Pancreas (tissue), 10 donors: Measurements from ENCODE around the gene LAMB2. TPM values are rescaled to one million over a fixed set of nuclear protein-coding genes. Genes with fewer than 3 reads are reported as not detected.

Experiments used
- ATAC-seq, 4 donors: fragments of 200-7000 bp; cut with Tn5 transposase; one replicate each; pipeline versions ENCODE4 v1.8.0 to v1.9.1; 2020; ENCODE audit warnings: mild to moderate bottlenecking in 4 of 4, moderate library complexity in 4 of 4
- DNase-seq, 6 donors: peaks; one replicate each; pipeline ENCODE4 v3.0.0-alpha.2; 2020
- FAIRE-seq: peaks from 2 replicates; lab custom pipeline; 2012; peaks lifted over from hg19 to GRCh38; lab: Jason Lieb, UNC
- H3K27ac ChIP-seq, 4 donors: fragments of 200-600 bp; sonication (generic); 1 replicate in 3 of 4; 2 replicates in 1 of 4; pipeline versions ENCODE4 v1.5.0 to v1.8.0; 2020
- H3K27me3 ChIP-seq, 4 donors: fragments of 200-600 bp; one replicate each; pipeline ENCODE4 v1.8.0; 2021
- H3K36me3 ChIP-seq, 3 donors: fragments of 200-600 bp; sonication (generic) in 1 of 3; one replicate each; pipeline versions ENCODE4 v1.5.0 to v1.8.0; 2020 to 2021
- H3K4me1 ChIP-seq, 3 donors: fragments of 200-600 bp; one replicate each; pipeline ENCODE4 v1.8.0; 2021
- H3K4me3 ChIP-seq, 4 donors: fragments of 200-600 bp; sonication (generic) in 2 of 4; one replicate each; pipeline versions ENCODE4 v1.5.0 to v1.8.0; 2020 to 2021
- H3K9me3 ChIP-seq, 4 donors: fragments of 200-600 bp; one replicate each; pipeline ENCODE4 v1.8.0; 2021
- WGBS, 2 donors: extraction: QIAGEN DNeasy Blood & Tissue Kit; methylation state at CpG; one replicate each; pipeline ENCODE4 v1.1.7; 2013; 5-methylcytosine and 5-hydroxymethylcytosine counted together
- intact Hi-C, 3 donors: fragments of 100-400 bp; cut with DNase I; formaldehyde crosslinking; loops; one replicate each; pipeline versions ENCODE4 v1.11.1 to v1.14.2; 2022
- polyA plus RNA-seq, 2 donors: library from polyadenylated mRNA; stranded (reverse); fragments of 200-250 nt; gene quantifications; one replicate each; pipeline ENCODE4 v1.2.3, GENCODE V29; 2013
- total RNA-seq, 6 donors: library from RNA; stranded (reverse); fragmentation: NEBNext Ultra II Directional in 4 of 6; extraction: Animal tissue kit (Norgen Biotek cat#: 25700) in 4 of 6; gene quantifications; one replicate each; pipeline versions ENCODE4 v1.2.1 to v1.2.4, GENCODE V29; 2021 to 2023
- TF ChIP-seq, protein P1 (sequence below), 4 donors: fragments of 200-600 bp; sonication (generic) in 3 of 4; IDR thresholded peaks; one replicate each; pipeline versions ENCODE4 v1.5.0 to v1.8.0; 2021; ENCODE audit warnings: antibody characterized with exemption in 4 of 4
- donor health status: healthy with polysubstance abuse.
- donor health status: DM: no; HTN: no; CAD: no; lungs with moderate emphysema.
- donor health status: DM: no; HTN: no; CAD: no.
- donor health status: control.
- donor health status: control.
- donor health status: Bipolar disorder and iron deficiency.
- donor health status: DM: yes; HTN: yes; CAD: no.
- donor health status: DM: no; HTN: no; CAD: no.
- donor health status: DM: no; HTN: no; CAD: no.
- donor health status: DM: yes; HTN: yes; CAD: no.

Gene LAMB2
- total and polyA plus RNA-seq, 8 donors = 74.4 to 483 (median 99.3) TPM

DNA sequence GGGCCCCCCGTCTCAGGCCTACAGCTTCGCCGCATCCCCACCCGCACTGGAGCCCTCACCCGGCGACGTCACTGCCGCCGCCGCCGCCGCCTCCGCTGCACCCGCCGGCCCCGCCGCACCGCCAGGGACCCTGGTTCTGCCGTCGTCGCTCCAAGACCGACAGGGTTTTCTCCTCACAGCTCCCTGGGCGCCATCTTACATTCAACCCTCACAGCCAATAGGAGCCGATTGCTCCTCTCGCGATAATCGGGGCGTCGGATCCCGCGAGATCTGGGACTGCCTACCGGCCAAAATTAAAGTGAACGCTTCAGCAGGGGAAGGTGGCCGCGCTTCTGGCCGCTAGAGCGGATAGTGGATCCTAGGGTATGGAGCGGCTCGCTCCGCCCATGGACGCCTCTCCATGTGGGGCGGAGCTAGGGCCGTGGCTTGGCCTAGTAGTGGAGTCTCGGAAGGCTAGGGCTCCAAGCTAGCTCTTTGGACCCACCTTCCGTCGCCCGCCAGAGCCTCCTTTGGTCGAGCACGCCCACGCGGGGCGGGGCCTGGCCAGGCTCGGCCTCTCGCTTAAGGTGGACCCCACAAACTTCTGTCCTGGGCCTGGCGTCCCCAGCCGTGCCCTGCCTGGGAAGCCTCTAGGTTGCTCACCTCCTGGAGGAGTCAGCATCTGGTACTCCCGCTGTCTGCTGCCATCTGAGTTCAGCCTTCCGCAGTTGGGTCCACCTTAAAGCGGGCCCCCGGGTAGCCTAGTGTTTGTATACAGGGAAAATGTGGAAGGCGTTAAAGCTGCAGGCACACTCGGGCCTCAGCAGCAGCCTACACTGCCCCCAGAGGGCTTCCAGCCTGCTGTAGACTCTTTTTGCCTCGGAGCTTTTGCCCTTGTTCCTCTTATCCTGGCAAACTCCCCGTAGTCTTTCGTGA is 38.7 kb downstream of the LAMB2 start, which contains the start of gene QRICH1:
Gene QRICH1, minus strand, starts transcription at position 219 of the 915 bp plus-strand sequence. CDS start 17,054 bp downstream, outside the sequence.
- Histone ChIP-seq H3K4me1 (peaks cover 12 to 29% (median 13%) of the 10 kb centered on the region in 3 donors), H3K9me3 (no peaks in the 10 kb centered on the region), H3K36me3 (peaks cover 0 to 16% (median 0%) of the 10 kb centered on the region in 3 donors), H3K27me3 (no peaks in the 10 kb centered on the region), H3K4me3 (peak within 1 kb of the TSS; percentile 83 to 99 (median 86)), H3K27ac (peak within 1 kb of the TSS; percentile 81 to 94 (median 89))
- DNase-seq = peak; percentile 95 to 99 (median 97)
- no peak for FAIRE-seq
- WGBS, 2 donors = 0 to 1% methylated on average over 61 to 65 of the region's 65 CpGs
- TF ChIP-seq, protein P1, sequence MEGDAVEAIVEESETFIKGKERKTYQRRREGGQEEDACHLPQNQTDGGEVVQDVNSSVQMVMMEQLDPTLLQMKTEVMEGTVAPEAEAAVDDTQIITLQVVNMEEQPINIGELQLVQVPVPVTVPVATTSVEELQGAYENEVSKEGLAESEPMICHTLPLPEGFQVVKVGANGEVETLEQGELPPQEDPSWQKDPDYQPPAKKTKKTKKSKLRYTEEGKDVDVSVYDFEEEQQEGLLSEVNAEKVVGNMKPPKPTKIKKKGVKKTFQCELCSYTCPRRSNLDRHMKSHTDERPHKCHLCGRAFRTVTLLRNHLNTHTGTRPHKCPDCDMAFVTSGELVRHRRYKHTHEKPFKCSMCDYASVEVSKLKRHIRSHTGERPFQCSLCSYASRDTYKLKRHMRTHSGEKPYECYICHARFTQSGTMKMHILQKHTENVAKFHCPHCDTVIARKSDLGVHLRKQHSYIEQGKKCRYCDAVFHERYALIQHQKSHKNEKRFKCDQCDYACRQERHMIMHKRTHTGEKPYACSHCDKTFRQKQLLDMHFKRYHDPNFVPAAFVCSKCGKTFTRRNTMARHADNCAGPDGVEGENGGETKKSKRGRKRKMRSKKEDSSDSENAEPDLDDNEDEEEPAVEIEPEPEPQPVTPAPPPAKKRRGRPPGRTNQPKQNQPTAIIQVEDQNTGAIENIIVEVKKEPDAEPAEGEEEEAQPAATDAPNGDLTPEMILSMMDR (IDR thresholded peaks at IDR 0.05) = peak in 2 of 4 donors; percentile 7 to 35
- intact Hi-C loops = loop anchor here in 1 of 3 donors (10.0 kb wide), 1 partner anchor 69 kb away; the partner anchor contains the start of genes IMPDH2 and NDUFAF3
- ATAC-seq = peak; percentile 90 to 95 (median 91)

DNA sequence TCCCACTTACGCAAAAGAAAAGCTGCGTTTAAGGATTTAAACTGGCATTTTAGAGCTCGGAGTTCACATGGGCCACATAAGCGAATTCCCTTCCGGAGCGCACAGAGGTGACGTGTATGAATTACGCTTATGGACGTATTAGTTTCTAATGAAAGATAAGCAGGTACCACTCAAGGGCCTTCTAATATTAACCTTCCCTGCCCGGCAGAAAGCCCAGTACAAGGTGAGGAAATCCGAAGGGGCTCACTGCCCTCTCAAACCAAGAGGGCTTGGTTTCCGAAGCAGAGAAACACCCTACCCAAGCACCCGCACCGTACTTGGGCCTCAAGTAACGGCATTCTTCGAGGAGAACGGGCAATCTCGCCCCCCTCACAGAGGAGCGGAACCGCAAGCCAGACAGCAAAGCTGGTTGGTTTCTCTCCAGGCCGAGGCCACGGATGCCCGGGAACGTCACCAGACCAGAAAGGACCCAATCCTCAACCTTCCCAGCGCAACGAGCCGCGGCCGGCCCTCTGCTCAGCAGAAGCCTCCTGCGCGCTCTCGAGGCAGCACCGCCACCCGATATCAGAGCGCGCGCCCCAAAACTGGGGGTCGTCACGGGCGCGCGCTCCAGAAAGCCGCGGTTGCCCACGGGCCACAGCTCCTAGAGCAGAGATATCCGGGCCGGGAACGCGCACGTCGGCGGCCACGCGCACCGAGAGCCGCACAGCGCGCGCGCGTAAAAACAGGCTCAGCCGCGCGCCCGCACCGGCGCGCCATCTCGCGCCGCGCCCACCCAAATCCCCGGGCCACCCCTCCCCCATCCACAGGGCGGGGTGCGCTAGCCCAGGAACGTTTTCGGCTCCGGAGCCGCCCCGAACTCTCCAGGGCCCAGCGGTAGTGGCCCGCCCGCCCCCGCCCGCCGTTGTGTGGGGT is 39.7 kb downstream of the LAMB2 start:
- ATAC-seq (peak; percentile 47 to 66 (median 57)), FAIRE-seq (no peak), DNase-seq (peak; percentile 56 to 84 (median 68))
- H3K4me3 ChIP-seq = peak overlapping the region; percentile 83 to 99 (median 86)
- TF ChIP-seq, protein P1 (IDR thresholded peaks at IDR 0.05) = no peak
- H3K36me3 ChIP-seq = peaks cover 0 to 7% (median 0%) of the 10 kb centered on the region in 3 donors
- H3K4me1 ChIP-seq = peaks cover 12 to 29% (median 13%) of the 10 kb centered on the region in 3 donors
- WGBS, 2 donors = 0% methylated on average over 59 to 86 of the region's 86 CpGs
- H3K27ac ChIP-seq = peak overlapping the region; percentile 81 to 94 (median 89)
- intact Hi-C loops = loop anchor here in 1 of 3 donors (10.0 kb wide), 1 partner anchor 68 kb away; the partner anchor contains the start of genes IMPDH2 and NDUFAF3
- H3K27me3 ChIP-seq = no peaks in the 10 kb centered on the region
- no peaks in the 10 kb centered on the region for H3K9me3 ChIP-seq

DNA sequence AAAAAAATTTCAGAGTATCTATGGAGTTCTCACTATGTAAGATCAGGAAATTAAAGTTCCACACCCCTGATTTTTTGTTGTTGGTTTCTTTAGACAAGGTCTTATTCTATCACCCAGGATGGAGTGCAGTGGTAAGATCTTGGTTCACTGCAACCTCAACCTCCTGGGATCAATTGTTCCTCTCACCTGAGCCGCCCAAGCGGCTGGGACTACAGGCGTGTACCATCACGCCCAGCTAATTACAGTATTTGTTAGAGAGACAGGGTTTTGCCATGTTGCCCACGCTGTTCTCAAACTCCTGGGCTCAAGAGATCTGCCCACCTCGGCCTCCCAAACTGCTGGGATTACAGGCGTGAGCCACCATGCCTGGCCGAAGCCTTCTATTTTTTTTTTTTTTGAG is 51.4 kb downstream of the LAMB2 start:
- Histone ChIP-seq H3K4me1 (no peaks in the 10 kb centered on the region), H3K4me3 (no peak overlapping the region), H3K27me3 (no peaks in the 10 kb centered on the region), H3K36me3 (peaks cover 0 to 3% (median 3%) of the 10 kb centered on the region in 3 donors), H3K9me3 (no peaks in the 10 kb centered on the region), H3K27ac (no peak overlapping the region)
- WGBS, 2 donors = 94 to 95% methylated on average over 8 of the region's 8 CpGs
- intact Hi-C loops = no loop called here
- DNase-seq (no peak), ATAC-seq (no peak), FAIRE-seq (no peak)
- TF ChIP-seq, protein P1 (IDR thresholded peaks at IDR 0.05) = no peak

DNA sequence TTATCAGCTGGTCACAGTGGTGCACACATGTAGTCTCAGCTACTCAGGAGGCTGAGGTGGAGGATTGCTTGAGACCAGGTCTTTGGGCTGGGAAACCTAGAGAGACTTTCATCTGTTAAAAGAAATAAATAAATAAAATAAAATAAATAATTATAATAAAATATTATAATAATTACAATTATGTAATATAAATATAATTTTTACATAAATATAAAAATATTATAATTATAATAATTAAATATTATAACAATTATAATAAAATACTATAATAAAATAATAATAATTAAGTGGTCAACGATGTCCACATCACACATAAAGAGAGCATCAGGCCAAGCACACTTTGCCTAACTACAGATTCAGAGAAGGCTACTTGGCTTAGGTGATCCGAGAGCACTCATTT is 53.6 kb downstream of the LAMB2 start:
- Histone ChIP-seq H3K4me1 (no peaks in the 10 kb centered on the region), H3K27me3 (no peaks in the 10 kb centered on the region), H3K9me3 (no peaks in the 10 kb centered on the region), H3K4me3 (no peak overlapping the region), H3K36me3 (peaks cover 1 to 25% (median 14%) of the 10 kb centered on the region in 3 donors), H3K27ac (no peak overlapping the region)
- WGBS, 2 donors = 95% methylated on average over 2 of the region's 2 CpGs
- no peak for ATAC-seq
- peak; percentile 86 for FAIRE-seq
- intact Hi-C loops = no loop called here
- TF ChIP-seq, protein P1 (IDR thresholded peaks at IDR 0.05) = no peak
- no peak for DNase-seq
